Activated CD8-positive, alpha-beta T cell treated with anti-CD3 and anti-CD28 coated beads for 36 hours (primary cell): Measurements from ENCODE around the gene FSTL4. TPM values are rescaled to one million over a fixed set of nuclear protein-coding genes. Genes with fewer than 3 reads are reported as not detected.

Experiments
- ATAC-seq: fragments of 200-7000 bp; cut with Tn5 transposase; one replicate; pipeline ENCODE4 v1.10.0; 2021; ENCODE audit warnings: mild to moderate bottlenecking, moderate library complexity
- CTCF ChIA-PET: fragments of 350-600 bp; sonication (Branson Sonifier 250); formaldehyde crosslinking; loops from one replicate; lab custom pipeline; 2021; ENCODE audit warnings: antibody characterized with exemption; lab: Charles Lee
- POLR2A ChIA-PET: fragments of 350-600 bp; sonication (Branson Sonifier 250); formaldehyde crosslinking; loops from one replicate; lab custom pipeline; 2021; ENCODE audit warnings: antibody characterized with exemption; lab: Charles Lee
- DNase-seq: peaks from one replicate; pipeline ENCODE4 v3.0.0-alpha.2; 2020
- H3K27ac Mint-ChIP-seq: one replicate; pipeline ENCODE4 v1.8.0; 2021; ENCODE audit warnings: mild to moderate bottlenecking, mixed read lengths
- H3K27me3 Mint-ChIP-seq: one replicate; pipeline ENCODE4 v1.8.0; 2021; ENCODE audit warnings: mixed read lengths
- H3K36me3 Mint-ChIP-seq: one replicate; pipeline ENCODE4 v1.8.0; 2021; ENCODE audit warnings: low read depth, mixed read lengths
- H3K4me1 Mint-ChIP-seq: one replicate; pipeline ENCODE4 v1.8.0; 2021; ENCODE audit warnings: low read depth, mixed read lengths
- H3K4me3 Mint-ChIP-seq: one replicate; pipeline ENCODE4 v1.8.0; 2021; ENCODE audit warnings: mild to moderate bottlenecking, moderate library complexity, mixed read lengths
- H3K9me3 Mint-ChIP-seq: one replicate; pipeline ENCODE4 v1.8.0; 2021; ENCODE audit warnings: mixed read lengths
- intact Hi-C: fragments of 100-400 bp; cut with micrococcal nuclease; formaldehyde crosslinking; loops from one replicate; pipeline ENCODE4 v1.10.0; 2022
- total RNA-seq, 2 experiments: library from RNA; stranded (reverse); gene quantifications; one replicate each; pipeline ENCODE4 v1.2.3, GENCODE V29; 2021
- TF ChIP-seq, protein P1 (sequence below): fragments of 200-600 bp; IDR thresholded peaks from one replicate; pipeline ENCODE4 v1.8.0; 2022; ENCODE audit warnings: antibody characterized with exemption, mild to moderate bottlenecking

The FSTL4 gene
- total RNA-seq, 2 experiments from 2014 or later, result not detected

DNA sequence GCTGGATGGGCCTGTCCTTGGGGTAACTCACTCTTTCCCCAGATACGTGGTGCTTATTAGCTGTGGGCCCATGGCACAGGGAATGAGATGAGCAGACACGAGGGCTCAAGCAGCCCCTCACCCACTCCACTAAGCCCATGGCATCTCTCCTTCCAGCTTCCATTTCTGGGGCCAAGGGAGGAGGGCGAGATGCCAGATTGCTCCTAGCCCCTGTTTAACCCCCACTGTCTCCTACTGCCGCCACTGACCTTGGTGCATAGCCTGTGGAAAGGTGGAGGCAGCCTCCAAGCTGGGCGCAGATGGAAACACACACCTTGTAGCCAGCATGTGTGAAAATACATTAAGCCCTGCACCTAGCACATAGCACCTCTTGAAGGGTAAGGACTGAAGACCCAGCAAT, 167.6 kb downstream of the FSTL4 start:
- DNase-seq (no peak), ATAC-seq (no peak)
- ChIA-PET CTCF (interaction anchor here (0.6 to 0.7 kb wide), 2 partner anchors 19 to 21 kb away, joined by 3 read pairs; no protein-coding TSS in a partner anchor), POLR2A (no interaction called here)
- H3K27me3 Mint-ChIP-seq, result no peaks in the 10 kb centered on the region
- H3K4me1 Mint-ChIP-seq, result no peaks in the 10 kb centered on the region
- TF ChIP-seq, protein P1, sequence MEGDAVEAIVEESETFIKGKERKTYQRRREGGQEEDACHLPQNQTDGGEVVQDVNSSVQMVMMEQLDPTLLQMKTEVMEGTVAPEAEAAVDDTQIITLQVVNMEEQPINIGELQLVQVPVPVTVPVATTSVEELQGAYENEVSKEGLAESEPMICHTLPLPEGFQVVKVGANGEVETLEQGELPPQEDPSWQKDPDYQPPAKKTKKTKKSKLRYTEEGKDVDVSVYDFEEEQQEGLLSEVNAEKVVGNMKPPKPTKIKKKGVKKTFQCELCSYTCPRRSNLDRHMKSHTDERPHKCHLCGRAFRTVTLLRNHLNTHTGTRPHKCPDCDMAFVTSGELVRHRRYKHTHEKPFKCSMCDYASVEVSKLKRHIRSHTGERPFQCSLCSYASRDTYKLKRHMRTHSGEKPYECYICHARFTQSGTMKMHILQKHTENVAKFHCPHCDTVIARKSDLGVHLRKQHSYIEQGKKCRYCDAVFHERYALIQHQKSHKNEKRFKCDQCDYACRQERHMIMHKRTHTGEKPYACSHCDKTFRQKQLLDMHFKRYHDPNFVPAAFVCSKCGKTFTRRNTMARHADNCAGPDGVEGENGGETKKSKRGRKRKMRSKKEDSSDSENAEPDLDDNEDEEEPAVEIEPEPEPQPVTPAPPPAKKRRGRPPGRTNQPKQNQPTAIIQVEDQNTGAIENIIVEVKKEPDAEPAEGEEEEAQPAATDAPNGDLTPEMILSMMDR, result no peak
- H3K4me3 Mint-ChIP-seq, result no peak overlapping the region
- no peaks in the 10 kb centered on the region for H3K36me3 Mint-ChIP-seq
- H3K9me3 Mint-ChIP-seq, result no peaks in the 10 kb centered on the region
- intact Hi-C loops, result no loop called here
- H3K27ac Mint-ChIP-seq, result no peak overlapping the region

- TF ChIP-seq, protein P1, result no peak
- no peak for ATAC-seq
- H3K27me3 Mint-ChIP-seq, result peaks cover 4% of the 10 kb centered on the region
Observed at GRCh38 chr5:133441166-133441815, 171.1 kb downstream of the FSTL4 start.

DNA sequence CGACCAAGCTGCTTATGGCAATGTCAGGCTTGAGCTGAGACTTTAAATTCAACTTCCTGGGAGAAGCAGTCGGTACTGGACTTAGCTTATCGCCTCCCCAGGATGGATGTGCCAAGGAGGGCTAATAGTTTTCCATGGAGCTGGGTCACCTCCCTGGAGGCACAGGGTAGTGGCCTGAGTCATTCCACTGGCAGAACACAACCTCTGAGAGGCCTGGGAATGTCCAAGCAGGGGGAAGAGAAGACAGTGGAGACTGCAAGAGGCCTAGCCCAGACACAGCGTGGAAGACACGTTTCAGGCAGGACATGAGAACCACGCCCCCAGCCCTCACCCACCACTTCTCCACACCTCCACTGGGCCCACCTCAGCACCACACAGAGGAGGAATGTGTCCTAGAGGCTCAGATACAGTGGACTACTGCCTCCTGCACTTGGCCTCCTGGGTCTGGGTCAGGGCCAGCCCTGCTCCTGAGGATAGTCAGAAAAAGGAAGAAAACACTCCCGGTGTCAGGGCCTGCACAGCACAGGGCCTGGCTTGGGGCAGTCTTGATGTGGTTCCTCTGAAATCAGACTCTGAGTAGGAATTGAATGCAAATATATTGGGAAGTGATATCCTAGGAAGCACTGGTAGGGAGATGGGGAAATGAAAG, 171.8 kb downstream of the FSTL4 start:
- Mint-ChIP-seq H3K4me1 (no peaks in the 10 kb centered on the region), H3K4me3 (no peak overlapping the region), H3K9me3 (no peaks in the 10 kb centered on the region), H3K27ac (no peak overlapping the region), H3K27me3 (peaks cover 6% of the 10 kb centered on the region), H3K36me3 (no peaks in the 10 kb centered on the region)
- ATAC-seq (no peak), DNase-seq (no peak)
- intact Hi-C loops, result no loop called here
- TF ChIP-seq, protein P1, result no peak
- ChIA-PET POLR2A (no interaction called here), CTCF (interaction anchor here (0.9 kb wide), 1 partner anchor 17 kb away, joined by 3 read pairs; no protein-coding TSS in a partner anchor)

More at GRCh38 chr5:133441166-133441815, 171.1 kb downstream of the FSTL4 start:
- no peak for DNase-seq
- Mint-ChIP-seq H3K27ac (no peak overlapping the region), H3K4me3 (no peak overlapping the region), H3K9me3 (no peaks in the 10 kb centered on the region), H3K4me1 (no peaks in the 10 kb centered on the region), H3K36me3 (no peaks in the 10 kb centered on the region)
- intact Hi-C loops, result no loop called here
- ChIA-PET POLR2A (no interaction called here), CTCF (interaction anchor here (0.9 to 1.0 kb wide), 2 partner anchors 16 to 18 kb away, joined by 3 to 5 read pairs; no protein-coding TSS in a partner anchor)

- H3K4me3 Mint-ChIP-seq, result no peak overlapping the region
- peaks cover 6% of the 10 kb centered on the region for H3K27me3 Mint-ChIP-seq
- DNase-seq, result no peak
- H3K9me3 Mint-ChIP-seq, result no peaks in the 10 kb centered on the region
- ATAC-seq, result no peak
- CTCF ChIA-PET, result interaction anchor here (1.3 kb wide), 1 partner anchor 16 kb away, joined by 3 read pairs; no protein-coding TSS in a partner anchor
- H3K4me1 Mint-ChIP-seq, result no peaks in the 10 kb centered on the region
- POLR2A ChIA-PET, result no interaction called here
- H3K27ac Mint-ChIP-seq, result no peak overlapping the region
- TF ChIP-seq, protein P1, result no peak
- intact Hi-C loops, result no loop called here
- H3K36me3 Mint-ChIP-seq, result no peaks in the 10 kb centered on the region
Observed at GRCh38 chr5:133439859-133440258, 172.5 kb downstream of the FSTL4 start.

GRCh38 chr5:133438487-133438886, 173.9 kb downstream of the FSTL4 start:
- Mint-ChIP-seq H3K4me1 (no peaks in the 10 kb centered on the region), H3K27me3 (peaks cover 13% of the 10 kb centered on the region), H3K27ac (no peak overlapping the region), H3K9me3 (no peaks in the 10 kb centered on the region), H3K4me3 (no peak overlapping the region), H3K36me3 (no peaks in the 10 kb centered on the region)
- ChIA-PET POLR2A (no interaction called here), CTCF (no interaction called here)
- TF ChIP-seq, protein P1, result no peak
- no peak for ATAC-seq
- no peak for DNase-seq
- intact Hi-C loops, result no loop called here
